Esophagus squamous epithelium (tissue), 4 donors: ENCODE measurements around the gene TPPP.

Source experiments
- CTCF ChIP-seq, 6 experiments: fragments of 450-650 bp in 4 of 6; fragments of 200-600 bp in 2 of 6; sonication (generic) in 2 of 6; IDR thresholded peaks; one replicate each; pipeline ENCODE4 v1.5.1; 2016 to 2019; ENCODE audit warnings: antibody characterized with exemption in 6 of 6, mild to moderate bottlenecking in 4 of 6, moderate library complexity in 4 of 6
- POLR2A ChIP-seq, 4 donors: fragments of 450-650 bp; IDR thresholded peaks; one replicate each; pipeline ENCODE4 v1.6.1; 2017; ENCODE audit warnings: antibody characterized with exemption in 4 of 4, mild to moderate bottlenecking in 4 of 4, moderate library complexity in 3 of 4

GRCh38 chr5:652023-652515, 41.1 kb downstream of the TPPP start:
- TF ChIP-seq CTCF (IDR thresholded peaks at IDR 0.05) (no peak), POLR2A (IDR thresholded peaks at IDR 0.05) (no peak)
